IMR-90 (cell line): ENCODE measurements around the gene UBE2V1. TPM values are rescaled to one million over a fixed set of nuclear protein-coding genes. Genes with fewer than 3 reads are reported as not detected.

Experiments
- ATAC-seq: fragments of 200-7000 bp; cut with Tn5 transposase; 2 replicates; pipeline ENCODE4 v1.9.1; 2020; ENCODE audit warnings: low read depth, mild to moderate bottlenecking, moderate library complexity
- BruUV-seq: library from RNA; stranded (reverse); fragments of 400-500 nt; replicated peaks from 2 replicates; lab custom pipeline; 2021; lab: Mats Ljungman, UMichigan
- CTCF ChIA-PET: fragments of 300-600 bp; formaldehyde crosslinking; extraction: SDS; loops from one replicate; lab custom pipeline; 2021; ENCODE audit warnings: antibody characterized with exemption; lab: Yijun Ruan, JAX
- POLR2A ChIA-PET: fragments of 300-600 bp; sonication (Branson Sonifier 250); formaldehyde crosslinking; loops from one replicate; lab custom pipeline; 2022; ENCODE audit warnings: antibody characterized with exemption; ENCODE audit not compliant: unreplicated experiment; lab: Charles Lee
- DNase-seq: peaks from one replicate; pipeline ENCODE4 v3.0.0; 2013
- H2AFZ ChIP-seq: replicated peaks from 2 replicates; pipeline ENCODE3; 2013; ENCODE audit warnings: low read length, mild to moderate bottlenecking; ENCODE audit not compliant: poor library complexity
- H2AK5ac ChIP-seq: 2 replicates; pipeline ENCODE4 v1.6.1; 2013; ENCODE audit warnings: low read depth, low read length, inconsistent platforms
- H2AK9ac ChIP-seq: replicated peaks from 2 replicates; pipeline ENCODE3; 2013; ENCODE audit warnings: mild to moderate bottlenecking, low read depth, low read length, moderate library complexity; ENCODE audit not compliant: poor library complexity
- H2BK120ac ChIP-seq: 2 replicates; pipeline ENCODE4 v1.6.1; 2013; ENCODE audit warnings: low read depth, low read length, inconsistent platforms
- H2BK15ac ChIP-seq: 3 replicates; pipeline ENCODE4 v1.6.1; 2013; ENCODE audit warnings: low read depth, low read length, inconsistent platforms
- H2BK20ac ChIP-seq: 2 replicates; pipeline ENCODE4 v1.6.1; 2013; ENCODE audit warnings: low read depth, mild to moderate bottlenecking, inconsistent platforms, low read length, moderate library complexity
- H2BK5ac ChIP-seq: 2 replicates; pipeline ENCODE4 v1.6.1; 2013; ENCODE audit warnings: mild to moderate bottlenecking, low read depth, low read length, inconsistent platforms; ENCODE audit not compliant: poor library complexity, severe bottlenecking
- H3K14ac ChIP-seq: replicated peaks from 2 replicates; pipeline ENCODE4 v1.6.1; 2013; ENCODE audit warnings: low read depth, low read length, inconsistent platforms
- H3K18ac ChIP-seq: 2 replicates; pipeline ENCODE4 v1.6.1; 2013; ENCODE audit warnings: low read depth, low read length, control low read depth
- H3K23ac ChIP-seq: 2 replicates; pipeline ENCODE4 v1.6.1; 2013; ENCODE audit warnings: low read depth, low read length, inconsistent platforms
- H3K27ac ChIP-seq: 2 replicates; pipeline ENCODE4 v1.5.1; 2013; ENCODE audit warnings: mild to moderate bottlenecking, control low read depth, low read length; ENCODE audit not compliant: insufficient read depth
- H3K27me3 ChIP-seq: 2 replicates; pipeline ENCODE4 v1.6.1; 2013; ENCODE audit warnings: low read length; ENCODE audit not compliant: control insufficient read depth, insufficient read depth
- H3K36me3 ChIP-seq: 2 replicates; pipeline ENCODE4 v1.6.1; 2013; ENCODE audit warnings: low read length, mixed read lengths; ENCODE audit not compliant: control insufficient read depth, insufficient read depth
- H3K4ac ChIP-seq: 2 replicates; pipeline ENCODE4 v1.6.1; 2013; ENCODE audit warnings: low read depth, low read length, inconsistent platforms
- H3K4me1 ChIP-seq: 2 replicates; pipeline ENCODE4 v1.6.1; 2013; ENCODE audit warnings: low read length, mixed read lengths; ENCODE audit not compliant: control insufficient read depth, insufficient read depth
- H3K4me2 ChIP-seq: 2 replicates; pipeline ENCODE4 v1.6.1; 2013; ENCODE audit warnings: low read depth, mild to moderate bottlenecking, control low read depth, low read length, moderate library complexity
- H3K4me3 ChIP-seq: 2 replicates; pipeline ENCODE4 v1.5.1; 2013; ENCODE audit warnings: low read depth, mild to moderate bottlenecking, control low read depth, low read length, moderate library complexity; ENCODE audit not compliant: insufficient read depth
- H3K56ac ChIP-seq: 2 replicates; pipeline ENCODE4 v1.6.1; 2013; ENCODE audit warnings: low read length, inconsistent platforms; ENCODE audit not compliant: insufficient read depth; ENCODE audit errors: extremely low read depth
- H3K79me1 ChIP-seq, 2 experiments: 2 replicates each; pipeline ENCODE4 v1.6.1; 2013; ENCODE audit warnings: low read length in 2 of 2, inconsistent platforms in 1 of 2, low read depth in 1 of 2
- H3K9ac ChIP-seq: 2 replicates; pipeline ENCODE4 v1.6.1; 2013; ENCODE audit warnings: low read depth, low read length, control low read depth
- H3K9me1 ChIP-seq: 2 replicates; pipeline ENCODE4 v1.6.1; 2013; ENCODE audit warnings: low read length, inconsistent platforms; ENCODE audit not compliant: insufficient read depth
- H3K9me3 ChIP-seq: 2 replicates; pipeline ENCODE4 v1.6.1; 2013; ENCODE audit warnings: low read length; ENCODE audit not compliant: control insufficient read depth, insufficient read depth
- H4K20me1 ChIP-seq: 2 replicates; pipeline ENCODE4 v1.6.1; 2013; ENCODE audit warnings: low read length, inconsistent platforms; ENCODE audit not compliant: insufficient read depth
- H4K5ac ChIP-seq: 2 replicates; pipeline ENCODE4 v1.6.1; 2013; ENCODE audit warnings: mild to moderate bottlenecking, low read depth, low read length, control low read depth
- H4K8ac ChIP-seq, 2 experiments: 2 replicates each; pipeline ENCODE4 v1.6.1; 2013; ENCODE audit warnings: low read depth in 2 of 2, low read length in 2 of 2, control low read depth in 1 of 2, inconsistent platforms in 1 of 2
- H4K91ac ChIP-seq: 2 replicates; pipeline ENCODE4 v1.6.1; 2013; ENCODE audit warnings: low read depth, low read length, inconsistent platforms; ENCODE audit not compliant: insufficient read depth
- BHLHE40 ChIP-seq: fragments of 150-350 bp; IDR thresholded peaks from 2 replicates; pipeline ENCODE4 v1.6.1; 2016; ENCODE audit warnings: mild to moderate bottlenecking, low read depth, low read length
- CHD1 ChIP-seq: IDR thresholded peaks from 2 replicates; pipeline ENCODE4 v1.6.1; 2012; ENCODE audit warnings: low read depth, low read length, improper control_type of control experiment
- CTCF ChIP-seq: conservative IDR thresholded peaks from 2 replicates; pipeline ENCODE4 v1.5.1; 2012; ENCODE audit warnings: mild to moderate bottlenecking, low read depth, low read length, improper control_type of control experiment
- ELK1 ChIP-seq: fragments of 150-350 bp; IDR thresholded peaks from 2 replicates; pipeline ENCODE4 v1.6.1; 2016; ENCODE audit warnings: low read depth, mild to moderate bottlenecking, low read length, moderate library complexity, borderline replicate concordance
- FOS ChIP-seq: fragments of 150-350 bp; IDR thresholded peaks from 2 replicates; pipeline ENCODE4 v1.6.1; 2016; ENCODE audit warnings: low read depth, low read length
- MAFK ChIP-seq: IDR thresholded peaks from 2 replicates; pipeline ENCODE4 v1.6.1; 2012; ENCODE audit warnings: low read depth, low read length, improper control_type of control experiment
- MAZ ChIP-seq: IDR thresholded peaks from 2 replicates; pipeline ENCODE4 v1.6.1; 2012; ENCODE audit warnings: low read depth, mild to moderate bottlenecking, low read length, improper control_type of control experiment, moderate library complexity, borderline replicate concordance
- MXI1 ChIP-seq: IDR thresholded peaks from 2 replicates; pipeline ENCODE4 v1.6.1; 2012; ENCODE audit warnings: low read depth, mild to moderate bottlenecking, low read length, moderate library complexity, borderline replicate concordance
- NFE2L2 ChIP-seq: fragments of 150-350 bp; IDR thresholded peaks from 2 replicates; pipeline ENCODE4 v1.6.1; 2016; ENCODE audit warnings: low read depth, mild to moderate bottlenecking, low read length
- POLR2A ChIP-seq: IDR thresholded peaks from 2 replicates; pipeline ENCODE4 v1.6.1; 2012; ENCODE audit warnings: mild to moderate bottlenecking, low read depth, low read length
- RAD21 ChIP-seq: IDR thresholded peaks from 2 replicates; pipeline ENCODE4 v1.6.1; 2012; ENCODE audit warnings: low read length, improper control_type of control experiment
- RFX5 ChIP-seq: IDR thresholded peaks from 2 replicates; pipeline ENCODE4 v1.8.0; 2012; ENCODE audit warnings: low read depth, mild to moderate bottlenecking, low read length, moderate library complexity
- WGBS, 2 experiments: methylation state at CpG; one replicate each; pipeline versions ENCODE4 v1.1.5 to v1.1.7; 2013; ENCODE audit warnings: missing lambda C conversion rate in 2 of 2; ENCODE audit not compliant: insufficient read length in 1 of 2; ENCODE audit errors: extremely low coverage in 2 of 2; 5-methylcytosine and 5-hydroxymethylcytosine counted together
- dilution Hi-C: fragments of 300-500 bp; cut with HindIII; formaldehyde crosslinking; loops from one replicate; pipeline ENCODE4 v1.14.3; 2018; ENCODE audit warnings: low sequenced_read_pairs; ENCODE audit not compliant: unreplicated experiment
- in situ Hi-C: fragments of 300-500 bp; cut with MboI; formaldehyde crosslinking; loops from 3 replicates; pipeline ENCODE4 v1.14.3; 2019; ENCODE audit warnings: low sequenced_read_pairs, inconsistent platforms, mixed read lengths
- intact Hi-C: fragments of 100-400 bp; cut with micrococcal nuclease; formaldehyde crosslinking; loops from 2 replicates; pipeline ENCODE4 v1.10.0; 2022
- polyA plus RNA-seq, 3 experiments: library from polyadenylated mRNA; depleted of rRNA; stranded (reverse); fragments of >200 nt; gene quantifications; 2 replicates each; pipeline ENCODE4 v1.2.3, GENCODE V29; 2012; ENCODE audit warnings: low replicate concordance in 1 of 3
- total RNA-seq: library from RNA; depleted of rRNA; stranded (reverse); fragments of >200 nt; gene quantifications from 2 replicates; pipeline ENCODE4 v1.2.3, GENCODE V29; 2012

UBE2V1 gene
- total and polyA plus RNA-seq, 2 of the 4 experiments (the other 2 are of a cell fraction): 20.1 to 138 TPM

GRCh38 chr20:50071039-50071888, 41.7 kb downstream of the UBE2V1 start (continued):
- TF ChIP-seq MXI1 (peak; percentile 55; the same call in 1 of the 2 replicates), NFE2L2 (peak; percentile 9; the same call in 1 of the 2 replicates), RAD21 (peak; percentile 100), RFX5 (no peak)

GRCh38 chr20:50070361-50070760, 42.6 kb downstream of the UBE2V1 start:
- Histone ChIP-seq H3K4me1 (peaks cover 2% of the 10 kb centered on the region), H3K18ac (no peak overlapping the region), H3K27ac (no peak overlapping the region), H3K4me2 (no peak overlapping the region), H3K27me3 (no peaks in the 10 kb centered on the region), H2BK5ac (no peak overlapping the region), H4K8ac (peak overlapping the region in 1 of 2 experiments; percentile 75; a peak in 1 of 4 replicates), H3K4ac (no peak overlapping the region), H4K91ac (no peak overlapping the region), H3K14ac (no peak overlapping the region), H3K56ac (no peak overlapping the region), H4K20me1 (no peaks in the 10 kb centered on the region), H2AK5ac (0 out of 2 replicates have a peak overlapping the region, but pooled peaks have one; percentile 13), H3K23ac (no peak overlapping the region), H2BK15ac (no peak overlapping the region), H2AFZ (no peak overlapping the region), H3K79me1 (no peaks in the 10 kb centered on the region; a peak in 1 of 4 replicates), H3K36me3 (no peaks in the 10 kb centered on the region), H3K9ac (no peak overlapping the region), H3K4me3 (no peak overlapping the region), H2BK120ac (no peak overlapping the region), H4K5ac (no peak overlapping the region), H3K9me1 (peaks cover under 1% of the 10 kb centered on the region; the same call in 1 of the 2 replicates), H2BK20ac (peak overlapping the region; percentile 48; the same call in 1 of the 2 replicates), H2AK9ac (peak overlapping the region; percentile 44), H3K9me3 (no peaks in the 10 kb centered on the region)
- no TSS peak for BruUV-seq
- 98% methylated on average over 6 of the region's 7 CpGs; no CpG with 5 or more reads in 1 of the 2 experiments for WGBS, 2 experiments
- in situ Hi-C loops (loop anchor here (5.0 kb wide), 1 partner anchor 88 kb away; the partner anchor contains the start of gene SNAI1), intact Hi-C loops (loop anchor here (10.0 kb wide), 1 partner anchor 456 kb away; no protein-coding TSS in a partner anchor), dilution Hi-C loops (no loop called here)
- ChIA-PET CTCF (interaction anchor here (1.0 to 4.9 kb wide), 5 partner anchors 15 to 124 kb away, joined by 3 to 98 read pairs (median 7); partner anchors contain the start of gene SNAI1), POLR2A (interaction anchor here (0.6 kb wide), 1 partner anchor 86 kb away, joined by 3 read pairs; no protein-coding TSS in a partner anchor)
- DNase-seq: no peak
- no peak for ATAC-seq
- TF ChIP-seq MXI1 (no peak), NFE2L2 (no peak), BHLHE40 (no peak), FOS (no peak), RFX5 (no peak), ELK1 (no peak), RAD21 (no peak), MAFK (no peak), CHD1 (no peak), POLR2A (no peak), CTCF (no peak), MAZ (no peak)
